NK-92 (cell line): Measurements from ENCODE around the gene TMEM256.

Experiments
- DNase-seq: peaks from one replicate; lab custom pipeline; 2025; ENCODE audit not compliant: unreplicated experiment; lab: John Stamatoyannopoulos, UW

Gene TMEM256

GRCh38 chr17:7431231-7431630, 27.3 kb upstream of the TMEM256 start:
- DNase-seq, result no peak

GRCh38 chr17:7429722-7430121, 25.8 kb upstream of the TMEM256 start:
- no peak for DNase-seq

GRCh38 chr17:7428557-7428956, 24.7 kb upstream of the TMEM256 start, which contains the start of gene SPEM3:
TSS of gene SPEM3 (plus strand) at chr17:7428857. CDS start at chr17:7428903, 46 bp downstream.
- no peak for DNase-seq

GRCh38 chr17:7427549-7427948, 23.7 kb upstream of the TMEM256 start:
- no peak for DNase-seq

GRCh38 chr17:7426896-7427489, 23.1 kb upstream of the TMEM256 start:
- DNase-seq, result no peak

GRCh38 chr17:7426203-7426863, 22.4 kb upstream of the TMEM256 start:
- DNase-seq, result no peak

- no peak for DNase-seq
Observed at GRCh38 chr17:7425756-7426155, 21.9 kb upstream of the TMEM256 start.

GRCh38 chr17:7425316-7425715, 21.4 kb upstream of the TMEM256 start, which contains the start of gene SPEM2:
TSS of gene SPEM2 (plus strand) at chr17:7425616. CDS start at chr17:7425689, 73 bp downstream.
- DNase-seq, result no peak

- no peak for DNase-seq
Observed at GRCh38 chr17:7423679-7424078, 19.8 kb upstream of the TMEM256 start.

GRCh38 chr17:7421186-7421585, 17.3 kb upstream of the TMEM256 start:
- no peak for DNase-seq

GRCh38 chr17:7419819-7420610, 16.1 kb upstream of the TMEM256 start, which contains the start of gene SPEM1:
TSS of gene SPEM1 (plus strand) at chr17:7420324. CDS start at chr17:7420385, 61 bp downstream.
- DNase-seq, result no peak

- no peak for DNase-seq
Observed at GRCh38 chr17:7418472-7419152, 14.7 kb upstream of the TMEM256 start.

- DNase-seq, result no peak
Observed at GRCh38 chr17:7417056-7417655, 13.3 kb upstream of the TMEM256 start.

- DNase-seq, result no peak
Observed at GRCh38 chr17:7416323-7416722, 12.4 kb upstream of the TMEM256 start.

- no peak for DNase-seq
Observed at GRCh38 chr17:7415784-7416183, 11.9 kb upstream of the TMEM256 start.

GRCh38 chr17:7414837-7415236, 10.9 kb upstream of the TMEM256 start:
- DNase-seq, result no peak

- DNase-seq, result no peak
Observed at GRCh38 chr17:7413346-7413985, 9.6 kb upstream of the TMEM256 start.

GRCh38 chr17:7411427-7411750, 7.5 kb upstream of the TMEM256 start:
- DNase-seq, result no peak

GRCh38 chr17:7410634-7411426, 6.9 kb upstream of the TMEM256 start:
- DNase-seq, result no peak

- no peak for DNase-seq
Observed at GRCh38 chr17:7409716-7410115, 5.8 kb upstream of the TMEM256 start.
